ENCODE data around the gene ARHGAP15.

The ARHGAP15 gene

GRCh38 chr2:143603035-143603655, 473.9 kb downstream of the ARHGAP15 start:
- no peak for DNase-seq

GRCh38 chr2:143603846-143604565, 474.8 kb downstream of the ARHGAP15 start:
- no peak for DNase-seq

- no peak for DNase-seq
Measured at GRCh38 chr2:143604566-143604959, 475.3 kb downstream of the ARHGAP15 start.

GRCh38 chr2:143607231-143608062, 478.2 kb downstream of the ARHGAP15 start:
- DNase-seq = no peak

GRCh38 chr2:143608063-143608423, 478.8 kb downstream of the ARHGAP15 start:
- DNase-seq = no peak

- no peak for DNase-seq
Measured at GRCh38 chr2:143608758-143609157, 479.5 kb downstream of the ARHGAP15 start.

GRCh38 chr2:143611336-143611735, 482.1 kb downstream of the ARHGAP15 start:
- DNase-seq = no peak

GRCh38 chr2:143615562-143615961, 486.3 kb downstream of the ARHGAP15 start:
- no peak for DNase-seq

GRCh38 chr2:143616452-143616851, 487.2 kb downstream of the ARHGAP15 start:
- no peak for DNase-seq

- no peak for DNase-seq
Measured at GRCh38 chr2:143617803-143618415, 488.7 kb downstream of the ARHGAP15 start.

- no peak for DNase-seq
Measured at GRCh38 chr2:143622106-143622505, 492.9 kb downstream of the ARHGAP15 start.

GRCh38 chr2:143623231-143623908, 494.2 kb downstream of the ARHGAP15 start:
- DNase-seq = no peak

GRCh38 chr2:143623909-143624260, 494.7 kb downstream of the ARHGAP15 start:
- DNase-seq = no peak

GRCh38 chr2:143629340-143629739, 500.1 kb downstream of the ARHGAP15 start:
- no peak for DNase-seq

- DNase-seq = no peak
Measured at GRCh38 chr2:143632751-143633374, 503.6 kb downstream of the ARHGAP15 start.

GRCh38 chr2:143633419-143633818, 504.2 kb downstream of the ARHGAP15 start:
- DNase-seq = no peak

- no peak for DNase-seq
Measured at GRCh38 chr2:143635302-143635701, 506.1 kb downstream of the ARHGAP15 start.

- no peak for DNase-seq
Measured at GRCh38 chr2:143635936-143636335, 506.7 kb downstream of the ARHGAP15 start.

GRCh38 chr2:143640826-143641225, 511.6 kb downstream of the ARHGAP15 start:
- no peak for DNase-seq

GRCh38 chr2:143645921-143646645, 516.9 kb downstream of the ARHGAP15 start:
- no peak for DNase-seq

GRCh38 chr2:143649226-143649740, 520.1 kb downstream of the ARHGAP15 start:
- no peak for DNase-seq

Data from activated T-cell treated with anti-CD3 and anti-CD28 coated beads, Interleukin-2, amount 50 U/mL, for 1 hour (primary cell).